Stimulated activated CD4-positive, alpha-beta T cell treated with anti-CD3 and anti-CD28 coated beads, Interleukin-15, amount 100 ng/mL, for 1 hour (primary cell): ENCODE measurements around the gene FHOD3.

Experiments
- DNase-seq, 2 donors: peaks; one replicate each; pipeline ENCODE4 v3.0.0-alpha.2; 2020; ENCODE audit warnings: low read depth in 1 of 2, low spot score in 1 of 2

Gene FHOD3

GRCh38 chr18:36649205-36649604, 351.7 kb downstream of the FHOD3 start:
- DNase-seq = no peak

GRCh38 chr18:36650266-36650665, 352.8 kb downstream of the FHOD3 start:
- DNase-seq = no peak

DNA sequence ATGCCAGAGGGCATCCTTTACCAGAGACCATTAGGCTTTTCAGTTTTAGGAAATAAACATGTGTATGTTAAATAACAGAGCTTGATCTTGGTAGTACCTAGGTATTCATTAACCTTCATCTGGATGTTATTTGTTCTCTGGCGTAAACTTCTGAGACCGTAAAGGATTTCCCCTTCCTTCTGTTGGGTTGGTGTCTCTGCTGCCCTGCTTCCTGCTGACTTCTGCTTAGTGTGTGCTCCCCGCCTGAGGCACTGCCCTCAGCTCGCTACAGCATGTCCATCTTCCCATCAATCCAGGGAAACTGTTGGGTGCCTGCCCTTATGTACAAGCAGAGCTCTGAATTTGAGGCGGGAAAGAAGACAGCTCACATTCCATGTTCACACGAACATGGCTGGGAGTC, 353.4 kb downstream of the FHOD3 start:
- DNase-seq = no peak

- DNase-seq = no peak
These were observed 355.0 kb downstream of the FHOD3 start for GRCh38 chr18:36652503-36652902.

GRCh38 chr18:36653141-36653869, 355.8 kb downstream of the FHOD3 start:
- DNase-seq = no peak

DNA sequence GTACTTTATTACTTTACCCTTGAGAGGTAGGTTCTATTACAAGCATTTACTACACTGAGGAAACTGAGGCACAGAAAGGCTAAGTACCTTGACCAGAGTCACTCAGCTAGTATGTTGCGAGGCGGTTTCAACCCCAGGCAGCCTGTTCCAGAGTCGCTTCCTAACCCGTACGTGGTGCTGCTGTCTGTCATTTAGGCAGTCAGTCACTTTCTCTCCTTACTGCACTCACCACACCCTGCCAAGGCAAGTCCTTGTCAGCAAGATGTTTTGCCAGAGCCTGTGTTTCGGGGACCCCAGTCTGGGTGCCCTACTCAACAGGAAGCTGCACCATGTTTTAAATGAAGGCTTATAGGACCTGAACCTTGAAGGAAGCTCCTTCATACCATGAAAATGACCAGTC, 356.4 kb downstream of the FHOD3 start:
- no peak for DNase-seq

DNA sequence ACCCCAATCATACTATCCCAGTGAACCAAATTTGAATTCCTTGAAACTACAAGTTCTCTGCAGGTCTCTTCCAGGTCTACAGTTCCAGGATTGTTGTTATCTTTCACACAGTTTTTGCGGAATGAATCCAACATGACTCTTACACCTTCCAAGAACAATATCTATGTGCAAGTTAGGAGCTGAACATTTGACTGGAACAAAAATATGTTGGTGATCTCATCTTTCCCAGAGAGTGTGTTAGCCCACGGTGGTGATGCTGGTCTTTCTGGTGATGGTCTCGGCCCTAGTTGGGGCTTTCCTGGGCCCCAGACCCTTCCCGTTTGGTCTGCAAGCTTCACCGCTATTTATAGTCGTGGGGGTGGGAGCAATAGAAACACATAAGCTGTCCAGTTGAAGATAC, 357.6 kb downstream of the FHOD3 start:
- no peak for DNase-seq

DNA sequence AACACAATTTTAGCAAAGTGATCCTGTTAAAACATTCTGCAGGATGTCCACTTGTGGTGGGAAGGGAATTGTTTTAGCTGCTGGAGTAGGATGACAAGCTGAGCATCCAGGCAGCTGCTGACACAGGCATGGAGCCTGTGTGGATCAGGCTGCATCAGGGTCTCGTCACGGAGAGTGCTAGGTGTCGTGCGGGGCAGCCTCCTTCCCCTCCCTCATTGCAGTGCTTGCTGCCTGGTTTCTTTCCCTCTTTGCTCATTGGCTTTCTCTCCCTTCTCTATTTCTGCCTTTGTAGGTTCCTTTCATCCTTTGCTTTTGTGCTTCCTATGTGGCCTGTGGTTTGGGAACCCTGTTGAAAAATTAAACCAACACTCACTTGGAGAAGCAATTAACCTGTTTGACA, 358.4 kb downstream of the FHOD3 start:
- DNase-seq = no peak

GRCh38 chr18:36658611-36659010, 361.1 kb downstream of the FHOD3 start:
- DNase-seq = no peak

- no peak for DNase-seq
These were observed 362.8 kb downstream of the FHOD3 start for GRCh38 chr18:36660311-36660710.

DNA sequence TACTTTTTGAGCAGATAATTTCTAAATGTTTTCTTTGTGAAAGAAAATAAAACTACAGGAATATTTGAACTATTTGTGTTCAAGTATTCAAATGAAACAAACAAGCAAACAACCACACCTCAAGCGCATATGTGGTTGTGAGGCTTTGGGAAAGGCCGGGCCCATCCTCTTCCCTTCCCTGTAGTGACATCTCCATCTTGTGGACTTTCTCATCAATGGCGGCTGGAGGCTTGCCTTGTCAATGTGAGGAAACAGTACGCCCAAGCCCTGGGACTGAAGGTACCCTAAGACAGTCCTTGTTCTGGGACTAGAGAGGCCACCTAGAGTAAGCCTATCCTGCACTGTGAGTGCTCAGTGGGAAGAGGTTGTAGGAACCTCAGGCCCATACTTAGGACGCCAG, 364.5 kb downstream of the FHOD3 start:
- DNase-seq = no peak

- DNase-seq = no peak
These were observed 365.8 kb downstream of the FHOD3 start for GRCh38 chr18:36663312-36663711.

GRCh38 chr18:36665952-36666351, 368.4 kb downstream of the FHOD3 start:
- no peak for DNase-seq

DNA sequence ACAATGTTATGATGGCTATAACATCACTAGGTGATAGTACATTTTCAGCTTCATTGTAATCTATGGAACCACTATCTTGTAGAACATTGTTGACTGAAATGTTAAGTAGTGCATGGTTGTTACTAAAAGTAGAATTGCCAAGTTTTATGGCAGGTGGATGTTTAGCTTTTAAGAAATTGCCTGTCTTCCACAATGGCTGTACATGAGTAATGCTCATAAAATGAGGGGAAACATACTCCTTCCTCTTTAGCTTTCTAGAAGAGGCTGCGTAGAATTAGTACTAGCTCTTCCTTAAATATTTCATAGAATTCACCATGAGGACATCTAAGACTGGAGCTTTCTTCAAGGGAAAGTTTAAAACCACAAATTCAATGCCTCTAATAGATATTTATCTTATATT, 370.3 kb downstream of the FHOD3 start:
- no peak for DNase-seq

- DNase-seq = no peak
These were observed 370.8 kb downstream of the FHOD3 start for GRCh38 chr18:36668349-36668748.

- no peak for DNase-seq
These were observed 375.2 kb downstream of the FHOD3 start for GRCh38 chr18:36672437-36673344.

DNA sequence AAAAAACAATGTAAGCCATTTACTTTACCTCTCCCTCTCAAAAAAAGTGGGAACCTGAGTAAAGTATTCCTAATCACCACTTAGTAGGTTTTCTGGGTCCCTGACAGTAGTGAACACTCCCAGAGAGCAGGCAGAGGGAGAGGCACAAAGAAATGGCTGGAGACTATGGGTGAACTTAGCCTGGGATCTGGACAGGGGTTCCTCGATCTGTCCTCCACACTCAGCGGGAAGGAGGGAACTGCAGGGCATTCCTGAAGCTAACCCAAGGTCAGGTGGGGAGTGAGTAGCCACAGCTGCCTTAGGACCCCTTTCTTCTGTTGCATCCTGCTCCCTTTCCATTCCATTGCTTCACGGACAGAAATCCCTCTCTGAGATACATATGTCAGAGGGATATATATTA, 375.9 kb downstream of the FHOD3 start:
- DNase-seq = no peak

DNA sequence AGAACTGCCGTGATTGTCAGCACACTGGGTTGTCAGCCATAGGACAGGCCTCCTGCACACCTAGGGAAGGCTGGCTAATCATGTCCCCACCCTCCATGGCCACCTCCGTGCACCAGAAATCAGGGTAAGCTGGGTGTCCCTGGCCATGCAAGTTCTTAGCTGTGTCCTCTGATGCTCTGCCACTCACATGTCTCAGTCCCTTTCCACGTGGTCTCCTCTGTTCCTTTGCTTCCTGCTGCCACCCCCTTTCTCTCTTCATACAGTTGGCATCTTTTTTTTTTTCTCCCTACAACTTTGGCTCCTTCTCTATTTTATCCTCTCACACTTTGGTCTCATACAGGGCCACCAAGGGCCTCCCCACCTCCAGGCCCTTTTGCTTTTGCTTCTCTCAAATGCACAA, 377.6 kb downstream of the FHOD3 start:
- DNase-seq = no peak

DNA sequence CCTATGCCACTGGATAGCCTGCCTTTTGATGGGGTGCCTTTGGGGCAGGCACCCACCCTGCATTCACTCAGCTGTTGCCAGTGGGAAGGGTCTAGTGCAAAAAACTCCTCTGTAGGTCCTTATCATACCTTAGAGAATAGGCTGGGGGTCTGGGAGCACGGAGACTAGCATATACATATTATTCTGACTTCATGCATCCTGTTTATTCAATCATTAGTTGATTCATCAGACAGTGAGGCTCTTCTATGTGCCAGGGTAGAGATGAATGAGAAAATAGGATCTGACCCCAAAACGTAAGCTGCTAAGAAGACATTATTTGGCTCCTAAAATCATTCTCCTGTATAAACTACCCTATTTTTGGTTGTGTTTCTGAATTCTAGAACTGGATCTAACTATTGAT, 378.0 kb downstream of the FHOD3 start:
- DNase-seq = no peak

DNA sequence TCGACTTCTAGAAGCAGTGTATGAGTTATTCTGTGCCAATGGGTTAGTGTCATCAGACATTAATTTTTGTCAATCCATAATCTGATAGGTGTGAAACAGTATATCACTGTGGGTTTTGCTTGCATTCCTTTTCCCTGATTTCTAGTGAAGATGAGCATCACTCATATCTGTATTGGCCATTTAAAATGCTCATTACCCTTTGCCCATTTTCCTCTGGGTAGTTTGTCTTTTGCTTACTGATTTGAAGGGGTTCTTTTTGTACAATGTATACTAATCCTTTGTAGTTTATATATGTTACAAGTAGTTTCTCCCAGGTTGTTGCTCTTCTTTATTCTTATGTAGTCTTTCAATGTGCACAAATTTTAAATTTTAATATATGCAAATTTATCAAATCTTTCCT, 379.1 kb downstream of the FHOD3 start:
- DNase-seq = no peak

GRCh38 chr18:36680042-36680441, 382.5 kb downstream of the FHOD3 start:
- no peak for DNase-seq

- no peak for DNase-seq
These were observed 388.1 kb downstream of the FHOD3 start for GRCh38 chr18:36685580-36685979.
